A549 treated with AZD9567 at 1 μM for 4 hours (cell line): ENCODE data around the gene PACS2. TPM values are rescaled to one million over a fixed set of nuclear protein-coding genes. Genes with fewer than 3 reads are reported as not detected.

ENCODE experiments used
- total RNA-seq: library from RNA; stranded (reverse); fragments of 200-300 nt; extraction: Qiagen RNA extraction; gene quantifications from 5 replicates; pipeline ENCODE4 v1.2.3, GENCODE V29; 2022; ENCODE audit not compliant: insufficient read depth

PACS2 gene
- 23.7 to 29.4 TPM (median 27.7 TPM) in 5 replicates for total RNA-seq

GRCh38 chr14:105314287-105315200, at the start of gene PACS2:
Gene PACS2, plus strand, starts transcription at chr14:105314748. Its CDS starts 171 bp downstream, at chr14:105314919.

GRCh38 chr14:105300542-105301102, 13.9 kb upstream of the PACS2 start, which contains the start of gene BRF1:
Gene BRF1, minus strand, starts transcription at chr14:105301001. Its CDS starts 372 bp downstream, at chr14:105300629.

GRCh38 chr14:105398044-105398725, 83.6 kb downstream of the PACS2 start, which contains the start of gene TEX22:
Gene TEX22, plus strand, starts transcription at chr14:105398538. Its CDS starts 803 bp downstream, at chr14:105399341.

GRCh38 chr14:105419195-105420091, 104.9 kb downstream of the PACS2 start, which contains the start of gene MTA1:
Gene MTA1, plus strand, starts transcription at chr14:105419827. Its CDS starts 209 bp downstream, at chr14:105420036.

Other genes starting within 250 kb of the PACS2 start
- 0.37 to 0.60 TPM (median 0.48 TPM) in 4 of 5 replicates, not detected in the other for gene GPR132, start 249.3 kb upstream of the PACS2 start, total RNA-seq
- gene JAG2, start 146.0 kb upstream of the PACS2 start, total RNA-seq = 26.4 to 35.5 TPM (median 30.5 TPM) in 5 replicates
- 21.9 to 51.1 TPM (median 44.5 TPM) in 5 replicates for gene NUDT14, start 133.4 kb upstream of the PACS2 start, total RNA-seq
- gene BTBD6, start 66.2 kb upstream of the PACS2 start, total RNA-seq = 33.0 to 44.5 TPM (median 41.2 TPM) in 5 replicates
- 25.8 to 30.0 TPM (median 28.8 TPM) in 5 replicates for gene BRF1, start 13.7 kb upstream of the PACS2 start, total RNA-seq
- 0.20 to 1.1 TPM (median 0.27 TPM) in 4 of 5 replicates, not detected in the other for gene TEX22, start 83.8 kb downstream of the PACS2 start, total RNA-seq
- gene MTA1, start 105.1 kb downstream of the PACS2 start, total RNA-seq = 46.5 to 86.8 TPM (median 83.5 TPM) in 5 replicates
- 118 to 201 TPM (median 197 TPM) in 5 replicates for gene CRIP2, start 160.1 kb downstream of the PACS2 start, total RNA-seq
- gene CRIP1, start 172.1 kb downstream of the PACS2 start, total RNA-seq = 1,826 to 2,202 TPM (median 1,909 TPM) in 5 replicates
- gene TEDC1, start 176.5 kb downstream of the PACS2 start, total RNA-seq = 24.6 to 53.4 TPM (median 47.1 TPM) in 5 replicates
- 2.7 to 10.3 TPM (median 7.8 TPM) in 5 replicates for gene TMEM121, start 211.8 kb downstream of the PACS2 start, total RNA-seq